NT2/D1 (cell line): Measurements from ENCODE around the gene OAS2.

Experiments used
- DNase-seq: peaks from one replicate; pipeline ENCODE4 v3.0.0-alpha.2; 2011; ENCODE audit warnings: low read depth, low spot score
- H3K27me3 ChIP-seq: 2 replicates; pipeline ENCODE4 v1.6.0; 2011; ENCODE audit warnings: mild to moderate bottlenecking; ENCODE audit not compliant: insufficient read length, insufficient read depth
- H3K36me3 ChIP-seq: 2 replicates; pipeline ENCODE4 v1.6.1; 2011; ENCODE audit warnings: mild to moderate bottlenecking, low read length, mixed read lengths; ENCODE audit not compliant: insufficient read depth, insufficient read length
- H3K4me1 ChIP-seq: 2 replicates; pipeline ENCODE4 v1.5.1; 2011; ENCODE audit not compliant: insufficient read depth, insufficient read length
- H3K4me3 ChIP-seq: 2 replicates; pipeline ENCODE4 v1.5.1; 2011; ENCODE audit warnings: low read depth; ENCODE audit not compliant: insufficient read length
- H3K9ac ChIP-seq: 2 replicates; pipeline ENCODE4 v1.6.0; 2011; ENCODE audit warnings: low read depth; ENCODE audit not compliant: insufficient read length
- H3K9me3 ChIP-seq: 2 replicates; pipeline ENCODE4 v1.5.1; 2011; ENCODE audit warnings: mild to moderate bottlenecking, low read length; ENCODE audit not compliant: insufficient read depth
- SUZ12 ChIP-seq: IDR thresholded peaks from 2 replicates; pipeline ENCODE4 v1.6.1; 2011; ENCODE audit not compliant: insufficient read length, insufficient read depth; ENCODE audit errors: extremely low read depth
- YY1 ChIP-seq: IDR thresholded peaks from 2 replicates; pipeline ENCODE4 v1.6.1; 2011; ENCODE audit not compliant: insufficient read length, insufficient read depth
- ZNF274 ChIP-seq: IDR thresholded peaks from 2 replicates; pipeline ENCODE4 v1.6.1; 2011; ENCODE audit warnings: mild to moderate bottlenecking, low read depth, low read length

The OAS2 gene

DNA sequence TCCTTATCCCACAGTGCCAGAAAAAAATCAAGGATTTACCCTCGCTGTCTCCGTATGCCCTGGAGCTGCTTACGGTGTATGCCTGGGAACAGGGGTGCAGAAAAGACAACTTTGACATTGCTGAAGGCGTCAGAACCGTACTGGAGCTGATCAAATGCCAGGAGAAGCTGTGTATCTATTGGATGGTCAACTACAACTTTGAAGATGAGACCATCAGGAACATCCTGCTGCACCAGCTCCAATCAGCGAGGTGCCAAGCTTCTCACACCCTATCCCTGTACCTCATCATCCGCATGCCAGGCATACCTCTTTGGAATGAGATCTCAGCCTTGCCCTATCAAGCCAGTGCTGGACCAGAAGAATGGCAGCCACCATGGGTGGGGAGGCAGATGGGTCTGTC lies 19.2 kb downstream of the OAS2 start:
- Histone ChIP-seq H3K9ac (no peak overlapping the region), H3K9me3 (peaks cover 21% of the 10 kb centered on the region; the same call in 1 of the 2 replicates), H3K4me1 (no peaks in the 10 kb centered on the region), H3K36me3 (no peaks in the 10 kb centered on the region), H3K4me3 (no peak overlapping the region), H3K27me3 (no peaks in the 10 kb centered on the region)
- TF ChIP-seq ZNF274 (no peak), SUZ12 (no peak), YY1 (no peak)
- DNase-seq = no peak

DNA sequence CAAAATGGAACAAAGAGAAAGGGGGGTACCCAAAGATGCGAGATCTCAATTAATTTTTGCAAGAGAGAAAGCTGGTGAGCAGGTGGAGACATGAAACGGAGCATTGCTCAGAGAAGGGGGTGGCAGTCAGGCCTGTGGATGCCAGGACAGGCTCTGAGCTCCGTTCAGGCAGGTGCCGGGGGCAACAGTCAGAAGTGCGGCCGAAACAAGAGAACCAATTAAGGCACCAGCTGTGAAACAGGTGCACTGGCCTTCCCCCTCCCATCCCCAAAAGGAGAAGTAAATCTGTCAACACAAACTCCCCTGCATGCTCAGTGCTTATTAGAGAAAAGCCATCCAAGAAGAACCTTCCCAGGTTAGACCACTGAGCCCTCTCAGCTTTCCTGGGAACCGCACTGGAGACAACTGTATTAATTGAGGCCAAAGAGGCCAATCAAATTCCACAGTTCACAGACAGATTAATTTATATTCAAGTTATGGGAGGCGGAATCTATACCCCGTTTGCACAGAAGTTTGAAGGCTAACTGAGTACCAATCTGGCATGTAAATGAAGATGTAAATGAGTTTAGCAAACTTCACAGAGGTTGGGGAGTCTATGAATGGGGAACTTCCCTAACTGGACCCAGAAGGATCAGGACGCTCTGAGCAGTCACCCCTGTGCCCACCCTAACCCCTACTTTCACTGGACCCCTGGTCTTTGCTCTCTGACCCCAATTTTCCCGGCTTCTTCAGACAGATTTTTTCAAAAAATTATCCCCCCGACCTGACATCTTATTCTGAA lies 20.9 kb downstream of the OAS2 start:
- Histone ChIP-seq H3K9me3 (peaks cover 14% of the 10 kb centered on the region; the same call in 1 of the 2 replicates), H3K36me3 (no peaks in the 10 kb centered on the region), H3K4me1 (no peaks in the 10 kb centered on the region), H3K27me3 (no peaks in the 10 kb centered on the region), H3K9ac (no peak overlapping the region), H3K4me3 (no peak overlapping the region)
- TF ChIP-seq YY1 = no peak
- no peak for TF ChIP-seq ZNF274
- no peak for TF ChIP-seq SUZ12
- no peak for DNase-seq

DNA sequence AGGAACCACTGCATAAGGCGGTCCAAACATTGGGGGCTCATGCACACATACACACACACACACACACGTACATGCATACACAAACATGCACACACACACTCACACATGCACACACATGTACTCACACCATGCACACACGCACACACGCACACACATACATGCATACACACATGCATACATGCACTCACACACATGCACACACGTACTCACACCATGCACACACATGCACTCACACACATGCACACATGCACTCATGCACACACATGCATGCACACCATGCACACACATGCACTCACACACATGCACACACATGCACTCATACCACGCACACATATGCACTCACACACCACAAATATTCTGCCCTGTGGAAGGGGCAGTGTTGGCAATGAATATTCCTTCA lies 22.1 kb downstream of the OAS2 start:
- H3K4me3 ChIP-seq = no peak overlapping the region
- H3K9ac ChIP-seq = no peak overlapping the region
- H3K36me3 ChIP-seq = no peaks in the 10 kb centered on the region
- no peaks in the 10 kb centered on the region for H3K4me1 ChIP-seq
- no peak for DNase-seq
- no peaks in the 10 kb centered on the region for H3K27me3 ChIP-seq
- peaks cover 14% of the 10 kb centered on the region; the same call in 1 of the 2 replicates for H3K9me3 ChIP-seq
- TF ChIP-seq SUZ12 = no peak
- TF ChIP-seq ZNF274 = no peak
- TF ChIP-seq YY1 = no peak

DNA sequence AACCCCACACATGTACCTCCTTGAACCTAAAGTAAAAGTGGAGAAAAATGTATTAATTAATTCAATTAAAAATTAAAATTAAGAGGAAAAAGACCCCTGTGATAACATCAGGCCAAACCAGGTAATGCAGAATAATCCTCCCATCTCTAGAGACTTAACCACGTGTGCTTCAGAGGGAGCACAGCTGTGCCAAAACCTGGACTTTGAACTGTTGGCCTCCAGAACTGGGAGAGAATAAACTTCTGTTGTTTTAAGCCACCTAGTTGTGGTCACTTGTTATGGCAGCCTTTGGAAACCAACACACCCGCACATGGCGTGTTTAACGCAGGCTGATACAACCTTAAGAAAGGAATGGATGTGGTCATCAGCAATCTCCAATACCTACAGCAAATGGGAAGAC lies 23.8 kb downstream of the OAS2 start:
- H3K36me3 ChIP-seq = no peaks in the 10 kb centered on the region

DNA sequence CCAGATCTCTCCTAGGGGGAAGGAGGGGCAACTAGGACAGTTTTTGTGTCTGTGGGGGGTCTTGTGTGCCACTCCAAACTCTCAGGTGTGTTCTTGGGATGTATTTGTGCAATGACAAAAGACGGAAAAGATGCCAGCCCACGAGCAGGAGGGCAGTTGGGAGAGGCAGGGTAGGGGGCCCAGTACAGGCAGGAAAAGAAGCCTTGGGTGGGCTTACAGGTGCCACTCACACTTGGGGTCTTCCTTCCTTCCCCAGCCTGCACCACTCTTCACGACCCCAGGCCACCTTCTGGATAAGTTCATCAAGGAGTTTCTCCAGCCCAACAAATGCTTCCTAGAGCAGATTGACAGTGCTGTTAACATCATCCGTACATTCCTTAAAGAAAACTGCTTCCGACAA lies 24.4 kb downstream of the OAS2 start:
- H3K4me1 ChIP-seq = no peaks in the 10 kb centered on the region
- H3K9me3 ChIP-seq = peaks cover 10% of the 10 kb centered on the region; the same call in 1 of the 2 replicates
- no peak for DNase-seq
- H3K4me3 ChIP-seq = no peak overlapping the region
- H3K27me3 ChIP-seq = no peaks in the 10 kb centered on the region
- H3K9ac ChIP-seq = no peak overlapping the region
- no peaks in the 10 kb centered on the region for H3K36me3 ChIP-seq
- TF ChIP-seq SUZ12 = no peak
- no peak for TF ChIP-seq ZNF274
- no peak for TF ChIP-seq YY1

More for the DNA sequence above, 23.8 kb downstream of the OAS2 start:
- Histone ChIP-seq H3K4me1 (no peaks in the 10 kb centered on the region), H3K9me3 (peaks cover 14% of the 10 kb centered on the region; the same call in 1 of the 2 replicates), H3K9ac (no peak overlapping the region), H3K27me3 (no peaks in the 10 kb centered on the region), H3K4me3 (no peak overlapping the region)
- no peak for TF ChIP-seq SUZ12
- no peak for TF ChIP-seq ZNF274
- no peak for TF ChIP-seq YY1
- no peak for DNase-seq

DNA sequence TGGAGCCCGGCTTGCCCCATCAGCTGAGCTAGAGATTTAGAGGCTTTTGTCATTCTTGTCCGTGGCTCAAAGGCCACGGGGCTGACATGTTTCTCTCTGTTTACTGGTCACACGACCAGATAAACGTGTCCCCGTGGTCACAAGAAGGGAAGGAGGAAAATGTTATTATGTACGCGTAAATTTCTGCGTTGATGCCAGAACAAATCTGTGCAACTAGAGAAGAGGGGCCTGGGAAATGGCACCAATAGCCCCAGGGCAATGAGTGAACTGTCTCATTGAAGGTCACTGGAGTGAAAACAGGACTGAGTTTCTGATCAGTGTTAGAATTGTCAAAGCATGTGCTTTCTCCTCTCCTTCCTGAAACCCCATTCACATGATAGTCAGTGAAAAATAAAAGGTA lies 25.3 kb downstream of the OAS2 start:
- Histone ChIP-seq H3K27me3 (no peaks in the 10 kb centered on the region), H3K4me1 (no peaks in the 10 kb centered on the region), H3K36me3 (no peaks in the 10 kb centered on the region), H3K4me3 (no peak overlapping the region), H3K9ac (no peak overlapping the region), H3K9me3 (0 out of 2 replicates have a peak, but pooled peaks cover 1% of the 10 kb centered on the region)
- no peak for DNase-seq
- TF ChIP-seq ZNF274 (no peak), SUZ12 (no peak), YY1 (no peak)

DNA sequence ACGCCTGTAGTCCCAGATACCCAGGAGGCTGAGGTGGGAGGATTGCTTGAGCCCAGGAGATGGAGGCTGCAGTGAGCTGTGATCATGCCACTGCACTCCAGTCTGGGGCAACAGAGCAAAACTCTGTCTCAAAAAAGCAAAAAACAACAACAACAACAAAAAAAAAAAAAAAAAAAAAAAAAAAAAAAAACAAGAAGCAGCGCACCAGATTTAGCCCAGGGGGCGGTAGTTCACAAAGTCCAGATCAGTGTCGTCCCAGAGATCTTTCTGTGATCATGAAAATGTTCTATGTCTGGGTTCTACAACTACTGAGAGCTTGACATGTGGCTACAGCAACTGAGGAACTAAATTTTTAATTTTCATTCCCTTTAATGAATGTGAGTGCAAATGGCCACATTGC lies 27.4 kb downstream of the OAS2 start:
- no peaks in the 10 kb centered on the region for H3K27me3 ChIP-seq
- TF ChIP-seq YY1 = no peak
- TF ChIP-seq SUZ12 = no peak
- TF ChIP-seq ZNF274 = no peak
- no peaks in the 10 kb centered on the region for H3K36me3 ChIP-seq
- H3K9ac ChIP-seq = no peak overlapping the region
- H3K4me1 ChIP-seq = no peaks in the 10 kb centered on the region
- H3K9me3 ChIP-seq = peaks cover 3% of the 10 kb centered on the region; the same call in 1 of the 2 replicates
- DNase-seq = no peak
- H3K4me3 ChIP-seq = no peak overlapping the region
